Esophagus squamous epithelium (tissue), 5 donors: ENCODE results near the gene LIMK1. TPM values are rescaled to one million over a fixed set of nuclear protein-coding genes. Genes with fewer than 3 reads are reported as not detected.

Experiments used
- DNase-seq: peaks from one replicate; lab custom pipeline; 2025; lab: John Stamatoyannopoulos, UW
- H3K27ac ChIP-seq, 4 donors: fragments of 200-600 bp; sonication (generic); one replicate each; pipeline ENCODE4 v1.5.1; 2016 to 2019; ENCODE audit warnings: mild to moderate bottlenecking in 1 of 4
- H3K27me3 ChIP-seq, 4 donors: fragments of 200-600 bp; sonication (generic); 1 replicate in 3 of 4; 2 replicates in 1 of 4; pipeline versions ENCODE4 v1.5.1 to v1.6.0; 2017 to 2021; ENCODE audit warnings: antibody characterized with exemption in 1 of 4
- H3K36me3 ChIP-seq, 3 donors: fragments of 200-600 bp; sonication (generic); one replicate each; pipeline ENCODE4 v1.5.1; 2016 to 2019
- H3K4me1 ChIP-seq, 3 donors: fragments of 200-600 bp; sonication (generic); one replicate each; pipeline ENCODE4 v1.5.1; 2017 to 2019
- H3K4me3 ChIP-seq, 4 donors: fragments of 200-600 bp; sonication (generic); 1 replicate in 3 of 4; 2 replicates in 1 of 4; pipeline ENCODE4 v1.5.1; 2016 to 2019; ENCODE audit warnings: mild to moderate bottlenecking in 2 of 4, moderate library complexity in 1 of 4
- H3K9me3 ChIP-seq, 3 donors: fragments of 200-600 bp; sonication (generic); one replicate each; pipeline ENCODE4 v1.5.1; 2016 to 2019
- CTCF ChIP-seq, 6 experiments: fragments of 450-650 bp in 4 of 6; fragments of 200-600 bp in 2 of 6; sonication (generic) in 2 of 6; IDR thresholded peaks; one replicate each; pipeline ENCODE4 v1.5.1; 2016 to 2019; ENCODE audit warnings: antibody characterized with exemption in 6 of 6, mild to moderate bottlenecking in 4 of 6, moderate library complexity in 4 of 6
- POLR2A ChIP-seq, 4 donors: fragments of 450-650 bp; IDR thresholded peaks; one replicate each; pipeline ENCODE4 v1.6.1; 2017; ENCODE audit warnings: antibody characterized with exemption in 4 of 4, mild to moderate bottlenecking in 4 of 4, moderate library complexity in 3 of 4
- WGBS, 2 donors: methylation state at CpG; one replicate each; pipeline ENCODE4 v1.1.5; 2018; 5-methylcytosine and 5-hydroxymethylcytosine counted together
- intact Hi-C: fragments of 100-400 bp; cut with DNase I; formaldehyde crosslinking; loops from one replicate; pipeline ENCODE4 v1.15.0; 2022
- total RNA-seq, 4 donors: library from RNA; depleted of rRNA; stranded (reverse); fragments of >200 nt; gene quantifications; one replicate each; pipeline ENCODE4 v1.1.0, GENCODE V29; 2016
- donor health status: DM: yes; HTN: yes; CAD: no.

Gene LIMK1
- total RNA-seq, 4 donors from 2014 or later, result 8.0 to 13.2 (median 12.2) TPM

GRCh38 chr7:74095135-74095534 is 11.5 kb downstream of the LIMK1 start:
- no peak for DNase-seq
- intact Hi-C loops, result no loop called here
- Histone ChIP-seq H3K9me3 (no peaks in the 10 kb centered on the region), H3K4me1 (peaks cover 23 to 48% (median 33%) of the 10 kb centered on the region in 3 donors), H3K36me3 (peaks cover 0 to 46% (median 9%) of the 10 kb centered on the region in 3 donors), H3K4me3 (peak overlapping the region in 3 of 4 donors; percentile 39 to 64 (median 45)), H3K27me3 (no peaks in the 10 kb centered on the region), H3K27ac (peak overlapping the region; percentile 60 to 87 (median 75))
- 88 to 93% methylated on average over 5 of the region's 6 CpGs for WGBS, 2 donors
- TF ChIP-seq CTCF (IDR thresholded peaks at IDR 0.05) (no peak), POLR2A (IDR thresholded peaks at IDR 0.05) (no peak)

- H3K36me3 ChIP-seq, result peaks cover 0 to 51% (median 9%) of the 10 kb centered on the region in 3 donors
- no peak for DNase-seq
- H3K9me3 ChIP-seq, result no peaks in the 10 kb centered on the region
- 35 to 62% methylated on average over 11 of the region's 11 CpGs for WGBS, 2 donors
- intact Hi-C loops, result no loop called here
- H3K27me3 ChIP-seq, result no peaks in the 10 kb centered on the region
- no peak overlapping the region for H3K4me3 ChIP-seq
- TF ChIP-seq POLR2A (IDR thresholded peaks at IDR 0.05), result no peak
- TF ChIP-seq CTCF (IDR thresholded peaks at IDR 0.05), result no peak
- peak overlapping the region; percentile 19 to 78 (median 62) for H3K27ac ChIP-seq
- H3K4me1 ChIP-seq, result peaks cover 16 to 59% (median 29%) of the 10 kb centered on the region in 3 donors
Observed at GRCh38 chr7:74097937-74098614, 14.5 kb downstream of the LIMK1 start.

GRCh38 chr7:74099031-74099430 is 15.4 kb downstream of the LIMK1 start:
- Histone ChIP-seq H3K4me3 (no peak overlapping the region), H3K4me1 (peaks cover 6 to 59% (median 23%) of the 10 kb centered on the region in 3 donors), H3K27me3 (no peaks in the 10 kb centered on the region), H3K27ac (peak overlapping the region in 3 of 4 donors; percentile 13 to 70 (median 16)), H3K36me3 (peaks cover 0 to 56% (median 9%) of the 10 kb centered on the region in 3 donors), H3K9me3 (no peaks in the 10 kb centered on the region)
- WGBS, 2 donors, result 96% methylated on average over 5 to 17 of the region's 17 CpGs
- no peak for TF ChIP-seq CTCF (IDR thresholded peaks at IDR 0.05)
- intact Hi-C loops, result no loop called here
- DNase-seq, result no peak

- peaks cover 0 to 67% (median 9%) of the 10 kb centered on the region in 3 donors for H3K36me3 ChIP-seq
- H3K27ac ChIP-seq, result peak overlapping the region in 2 of 4 donors; percentile 25 to 39
- no peak for TF ChIP-seq CTCF (IDR thresholded peaks at IDR 0.05)
- no peak for TF ChIP-seq POLR2A (IDR thresholded peaks at IDR 0.05)
- DNase-seq, result no peak
- intact Hi-C loops, result no loop called here
- WGBS, 2 donors, result 63 to 84% methylated on average over 7 of the region's 8 CpGs
- no peaks in the 10 kb centered on the region for H3K9me3 ChIP-seq
- no peaks in the 10 kb centered on the region for H3K27me3 ChIP-seq
- H3K4me1 ChIP-seq, result peaks cover 0 to 57% (median 21%) of the 10 kb centered on the region in 3 donors
- H3K4me3 ChIP-seq, result no peak overlapping the region
Observed at GRCh38 chr7:74101061-74101681, 17.6 kb downstream of the LIMK1 start.

- Histone ChIP-seq H3K27ac (peak overlapping the region in 3 of 4 donors; percentile 3 to 64 (median 52)), H3K36me3 (peaks cover 0 to 68% (median 7%) of the 10 kb centered on the region in 3 donors), H3K4me3 (no peak overlapping the region), H3K4me1 (peaks cover 0 to 54% (median 21%) of the 10 kb centered on the region in 3 donors), H3K27me3 (no peaks in the 10 kb centered on the region), H3K9me3 (no peaks in the 10 kb centered on the region)
- no peak for TF ChIP-seq CTCF (IDR thresholded peaks at IDR 0.05)
- no peak for TF ChIP-seq POLR2A (IDR thresholded peaks at IDR 0.05)
- DNase-seq, result no peak
- intact Hi-C loops, result no loop called here
- WGBS, 2 donors, result 67% methylated on average over 6 of the region's 6 CpGs
Observed at GRCh38 chr7:74103219-74103772, 19.7 kb downstream of the LIMK1 start.
